Parathyroid adenoma (tissue), 2 donors: ENCODE data around the gene AOX1.
"Not testable (repeated sequence)": the region's sequence is repeated elsewhere in the genome, so short reads cannot be mapped to it uniquely, and the experiment has no call there.

ENCODE experiments used
- H2AFZ ChIP-seq: fragments of 300-600 bp; sonication (generic); one replicate; pipeline ENCODE4 v1.7.0; 2017; ENCODE audit warnings: antibody characterized with exemption, mild to moderate bottlenecking
- H3K27ac ChIP-seq: fragments of 300-600 bp; sonication (generic); one replicate; pipeline ENCODE4 v1.7.0; 2017
- H3K27me3 ChIP-seq: fragments of 300-600 bp; sonication (generic); one replicate; pipeline ENCODE4 v1.7.0; 2017; ENCODE audit warnings: low read length; ENCODE audit not compliant: control insufficient read depth, insufficient read depth
- H3K36me3 ChIP-seq: fragments of 300-600 bp; sonication (generic); one replicate; pipeline ENCODE4 v1.7.0; 2017; ENCODE audit warnings: low read length; ENCODE audit not compliant: control insufficient read depth, insufficient read depth
- H3K4me1 ChIP-seq: fragments of 300-600 bp; sonication (generic); one replicate; pipeline ENCODE4 v1.7.0; 2017; ENCODE audit warnings: control low read depth
- H3K4me2 ChIP-seq: fragments of 300-600 bp; sonication (generic); one replicate; pipeline ENCODE4 v1.7.0; 2017; ENCODE audit warnings: low read length
- H3K4me3 ChIP-seq: fragments of 300-600 bp; sonication (generic); one replicate; pipeline ENCODE4 v1.7.0; 2017; ENCODE audit warnings: low read depth, low read length
- H3K79me2 ChIP-seq: fragments of 300-600 bp; sonication (generic); one replicate; pipeline ENCODE4 v1.7.0; 2017; ENCODE audit warnings: control low read depth
- H3K9ac ChIP-seq: fragments of 300-600 bp; sonication (generic); one replicate; pipeline ENCODE4 v1.7.0; 2017; ENCODE audit warnings: mild to moderate bottlenecking
- H3K9me3 ChIP-seq: fragments of 300-600 bp; sonication (generic); one replicate; pipeline ENCODE4 v1.7.0; 2017; ENCODE audit warnings: low read length; ENCODE audit not compliant: control insufficient read depth
- TF ChIP-seq, protein P1 (sequence below): fragments of 300-600 bp; sonication (generic); IDR thresholded peaks from one replicate; pipeline ENCODE4 v1.7.0; 2017; ENCODE audit warnings: antibody characterized with exemption, mild to moderate bottlenecking
- donor health status: primary hyperparathyroidism.

AOX1 gene

GRCh38 chr2:200624026-200624425 is 38.2 kb downstream of the AOX1 start:
- Histone ChIP-seq H2AFZ (no peak overlapping the region), H3K4me2 (no peak overlapping the region), H3K27ac (no peak overlapping the region), H3K27me3 (no peaks in the 10 kb centered on the region), H3K4me1 (no peaks in the 10 kb centered on the region), H3K36me3 (no peaks in the 10 kb centered on the region), H3K9me3 (no peaks in the 10 kb centered on the region), H3K79me2 (no peaks in the 10 kb centered on the region), H3K4me3 (no peak overlapping the region), H3K9ac (no peak overlapping the region)
- TF ChIP-seq, protein P1, sequence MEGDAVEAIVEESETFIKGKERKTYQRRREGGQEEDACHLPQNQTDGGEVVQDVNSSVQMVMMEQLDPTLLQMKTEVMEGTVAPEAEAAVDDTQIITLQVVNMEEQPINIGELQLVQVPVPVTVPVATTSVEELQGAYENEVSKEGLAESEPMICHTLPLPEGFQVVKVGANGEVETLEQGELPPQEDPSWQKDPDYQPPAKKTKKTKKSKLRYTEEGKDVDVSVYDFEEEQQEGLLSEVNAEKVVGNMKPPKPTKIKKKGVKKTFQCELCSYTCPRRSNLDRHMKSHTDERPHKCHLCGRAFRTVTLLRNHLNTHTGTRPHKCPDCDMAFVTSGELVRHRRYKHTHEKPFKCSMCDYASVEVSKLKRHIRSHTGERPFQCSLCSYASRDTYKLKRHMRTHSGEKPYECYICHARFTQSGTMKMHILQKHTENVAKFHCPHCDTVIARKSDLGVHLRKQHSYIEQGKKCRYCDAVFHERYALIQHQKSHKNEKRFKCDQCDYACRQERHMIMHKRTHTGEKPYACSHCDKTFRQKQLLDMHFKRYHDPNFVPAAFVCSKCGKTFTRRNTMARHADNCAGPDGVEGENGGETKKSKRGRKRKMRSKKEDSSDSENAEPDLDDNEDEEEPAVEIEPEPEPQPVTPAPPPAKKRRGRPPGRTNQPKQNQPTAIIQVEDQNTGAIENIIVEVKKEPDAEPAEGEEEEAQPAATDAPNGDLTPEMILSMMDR: no peak

DNA sequence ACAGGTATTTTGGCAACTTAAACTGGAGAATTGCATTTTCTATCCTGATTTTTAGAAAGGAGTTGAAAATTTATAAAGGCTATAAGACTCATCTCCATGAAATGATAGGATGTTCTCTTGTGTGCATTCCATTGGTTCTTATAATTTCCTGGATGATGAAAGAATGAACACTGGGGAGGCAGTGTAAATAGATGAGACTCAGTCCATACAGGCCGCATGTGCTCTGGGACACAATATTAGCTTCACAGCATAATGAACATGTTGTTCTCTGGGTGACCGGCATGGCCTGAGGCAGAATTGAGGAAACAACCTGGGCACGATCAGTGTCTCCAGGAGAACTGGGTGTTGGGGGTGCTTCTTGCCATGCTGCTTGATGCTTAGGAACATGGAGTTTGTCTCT is 38.8 kb downstream of the AOX1 start:
- no peak overlapping the region for H2AFZ ChIP-seq
- no peaks in the 10 kb centered on the region for H3K79me2 ChIP-seq
- no peak overlapping the region for H3K27ac ChIP-seq
- H3K36me3 ChIP-seq: no peaks in the 10 kb centered on the region
- no peak overlapping the region for H3K4me2 ChIP-seq
- H3K4me1 ChIP-seq: no peaks in the 10 kb centered on the region
- H3K27me3 ChIP-seq: no peaks in the 10 kb centered on the region
- H3K9me3 ChIP-seq: no peaks in the 10 kb centered on the region
- TF ChIP-seq, protein P1: no peak
- H3K4me3 ChIP-seq: no peak overlapping the region
- no peak overlapping the region for H3K9ac ChIP-seq

DNA sequence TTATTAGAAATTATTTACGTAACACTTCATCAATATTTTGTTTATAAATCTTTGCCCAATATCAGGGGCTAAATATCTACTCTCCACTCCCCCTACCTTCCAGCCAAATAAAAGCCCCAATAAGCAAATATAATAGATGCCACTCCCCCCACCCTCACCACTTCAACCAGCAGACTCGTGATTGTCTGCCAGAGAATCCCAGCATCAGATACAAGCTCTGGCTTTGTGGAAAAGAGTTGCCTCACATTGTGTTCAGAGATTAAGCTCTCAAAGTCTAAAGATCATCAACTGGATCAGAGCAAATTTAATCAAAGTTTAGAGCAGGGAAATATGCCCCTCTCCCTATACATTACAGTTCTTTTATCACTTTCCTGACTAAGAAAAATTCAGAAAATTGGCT is 39.5 kb downstream of the AOX1 start:
- TF ChIP-seq, protein P1: no peak
- Histone ChIP-seq H3K9me3 (no peaks in the 10 kb centered on the region), H3K9ac (no peak overlapping the region), H3K27ac (no peak overlapping the region), H3K4me1 (no peaks in the 10 kb centered on the region), H3K4me2 (no peak overlapping the region), H3K36me3 (no peaks in the 10 kb centered on the region), H3K79me2 (no peaks in the 10 kb centered on the region), H3K4me3 (no peak overlapping the region), H3K27me3 (no peaks in the 10 kb centered on the region), H2AFZ (no peak overlapping the region)

DNA sequence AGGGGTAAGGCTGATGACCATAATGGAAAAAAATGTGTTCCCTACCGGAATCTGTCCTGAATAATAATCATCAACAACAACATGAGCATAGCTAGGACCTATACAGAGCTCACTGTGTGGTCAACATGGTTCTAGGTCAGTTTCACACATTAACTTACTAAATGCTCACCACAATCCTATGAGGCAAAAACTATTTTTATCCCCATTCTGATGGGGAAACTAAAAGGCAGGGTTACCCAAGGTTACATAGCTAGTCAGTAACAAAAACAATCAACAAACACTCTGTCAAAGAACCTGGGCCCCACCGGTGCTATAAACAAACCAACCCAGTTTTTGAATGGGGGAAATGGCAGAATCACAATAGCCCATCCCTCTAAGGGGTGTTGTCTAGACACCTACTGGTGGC is 40.1 kb downstream of the AOX1 start:
- Histone ChIP-seq H3K27ac (no peak overlapping the region), H3K79me2 (no peaks in the 10 kb centered on the region), H3K9ac (no peak overlapping the region), H3K4me1 (no peaks in the 10 kb centered on the region), H3K4me3 (no peak overlapping the region), H3K36me3 (no peaks in the 10 kb centered on the region), H3K9me3 (no peaks in the 10 kb centered on the region), H3K27me3 (no peaks in the 10 kb centered on the region), H2AFZ (no peak overlapping the region), H3K4me2 (no peak overlapping the region)
- TF ChIP-seq, protein P1: no peak

GRCh38 chr2:200627110-200627770 is 41.4 kb downstream of the AOX1 start:
- Histone ChIP-seq H2AFZ (no peak overlapping the region), H3K4me3 (no peak overlapping the region), H3K79me2 (no peaks in the 10 kb centered on the region), H3K36me3 (no peaks in the 10 kb centered on the region), H3K9me3 (no peaks in the 10 kb centered on the region), H3K4me1 (no peaks in the 10 kb centered on the region), H3K27ac (no peak overlapping the region), H3K4me2 (no peak overlapping the region), H3K27me3 (no peaks in the 10 kb centered on the region), H3K9ac (no peak overlapping the region)
- TF ChIP-seq, protein P1: no peak

DNA sequence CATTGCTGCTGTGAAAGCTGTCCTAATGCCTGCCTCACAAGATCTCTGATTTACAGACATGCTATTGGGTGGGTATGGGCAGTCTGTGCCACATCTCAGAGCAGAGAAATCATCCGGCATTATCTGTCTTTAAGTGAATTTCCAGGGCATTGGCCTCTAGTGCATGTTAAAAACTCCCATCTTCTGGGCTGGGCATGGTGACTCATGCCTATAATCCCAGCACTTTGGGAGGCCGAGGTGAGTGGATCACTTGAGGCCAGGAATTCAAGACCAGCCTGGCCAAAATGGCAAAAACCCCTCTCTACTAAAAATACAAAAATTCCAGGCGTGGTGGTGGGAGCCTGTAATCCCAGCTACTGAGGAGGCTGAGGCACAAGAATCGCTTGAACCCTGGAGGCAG is 42.6 kb downstream of the AOX1 start:
- H3K79me2 ChIP-seq, H3K9ac ChIP-seq, H3K4me2 ChIP-seq, H3K4me1 ChIP-seq, H2AFZ ChIP-seq, H3K27me3 ChIP-seq, H3K36me3 ChIP-seq, H3K4me3 ChIP-seq, H3K27ac ChIP-seq, H3K9me3 ChIP-seq: not testable (repeated sequence)
